VCaP (cell line): ENCODE measurements around the gene TGFBI.

ENCODE experiments used
- H3K27ac ChIP-seq: fragments of 450-650 bp; 2 replicates; pipeline ENCODE4 v1.5.1; 2017
- CTCF ChIP-seq: fragments of 450-650 bp; conservative IDR thresholded peaks from 2 replicates; pipeline ENCODE4 v1.5.1; 2017; ENCODE audit warnings: mild to moderate bottlenecking, moderate library complexity

Gene TGFBI

GRCh38 chr5:136060963-136061362 lies 32.2 kb downstream of the TGFBI start:
- no peak for TF ChIP-seq CTCF
- H3K27ac ChIP-seq: no peak overlapping the region

GRCh38 chr5:136061630-136062365 lies 33.0 kb downstream of the TGFBI start:
- TF ChIP-seq CTCF: no peak
- H3K27ac ChIP-seq: no peak overlapping the region

- TF ChIP-seq CTCF: peak; percentile 73
- H3K27ac ChIP-seq: no peak overlapping the region
Observed at GRCh38 chr5:136062366-136063274, 33.8 kb downstream of the TGFBI start.

- no peak for TF ChIP-seq CTCF
- no peak overlapping the region for H3K27ac ChIP-seq
Observed at GRCh38 chr5:136063778-136064465, 35.1 kb downstream of the TGFBI start.

GRCh38 chr5:136064510-136064909 lies 35.7 kb downstream of the TGFBI start:
- no peak overlapping the region for H3K27ac ChIP-seq
- TF ChIP-seq CTCF: peak; percentile 56

GRCh38 chr5:136065588-136065987 lies 36.8 kb downstream of the TGFBI start:
- TF ChIP-seq CTCF: no peak
- no peak overlapping the region for H3K27ac ChIP-seq
